ENCODE measurements around the gene SYNDIG1. TPM values are rescaled to one million over a fixed set of nuclear protein-coding genes. Genes with fewer than 3 reads are reported as not detected.

Gene SYNDIG1
- total and polyA plus RNA-seq, 2 donors (not counting 1 experiment from before 2014, with no cell fraction given) = not detected

- peaks cover 12% of the 10 kb centered on the region for H3K9me3 Mint-ChIP-seq (ENCODE audit: insufficient read depth)
- H3K27me3 ChIP-seq (replicated peaks in 1 of 4; ENCODE audit: control extremely low read depth in 1 of 4, control insufficient read depth in 3 of 4, insufficient read depth in 4 of 4, low read length in 3 of 4) = no peaks in the 10 kb centered on the region
- H3K4me2 ChIP-seq (replicated peaks; ENCODE audit: low read depth, low read length, poor library complexity, severe bottlenecking) = no peak overlapping the region
- ATAC-seq (ENCODE audit: low read depth) (no peak), DNase-seq (no peak)
- H3K79me2 ChIP-seq (ENCODE audit: control insufficient read depth, insufficient read depth, low read length) = no peaks in the 10 kb centered on the region
- H3K36me3 ChIP-seq (replicated peaks in 1 of 2; ENCODE audit: control extremely low read depth in 1 of 2, control insufficient read depth in 1 of 2, extremely low read depth in 1 of 2, insufficient read depth in 2 of 2, low read length in 1 of 2) = no peaks in the 10 kb centered on the region
- no peak overlapping the region for H3K4me3 Mint-ChIP-seq
- POLR2A ChIA-PET = no interaction called here
- intact Hi-C loops (cut with micrococcal nuclease) = no loop called here
- H3K9ac ChIP-seq (ENCODE audit: low read length) = no peak overlapping the region
- H3K27ac Mint-ChIP-seq = no peak overlapping the region
- no peaks in the 10 kb centered on the region for H3K4me1 ChIP-seq (ENCODE audit: control insufficient read depth in 2 of 2, insufficient read depth in 2 of 2, low read length in 2 of 2)
- no peak overlapping the region for H3K4me3 ChIP-seq (ENCODE audit: control extremely low read depth in 1 of 5, extremely low read depth in 1 of 5, insufficient read depth in 1 of 5, low read depth in 2 of 5, low read length in 4 of 5)
- H3K27me3 Mint-ChIP-seq = no peaks in the 10 kb centered on the region
- CTCF ChIA-PET = no interaction called here
- TF ChIP-seq EZH2 (IDR thresholded peaks at IDR 0.05; ENCODE audit: borderline replicate concordance, insufficient read depth, low read depth, low read length, poor library complexity, severe bottlenecking) = no peak
- TF ChIP-seq, protein P1, sequence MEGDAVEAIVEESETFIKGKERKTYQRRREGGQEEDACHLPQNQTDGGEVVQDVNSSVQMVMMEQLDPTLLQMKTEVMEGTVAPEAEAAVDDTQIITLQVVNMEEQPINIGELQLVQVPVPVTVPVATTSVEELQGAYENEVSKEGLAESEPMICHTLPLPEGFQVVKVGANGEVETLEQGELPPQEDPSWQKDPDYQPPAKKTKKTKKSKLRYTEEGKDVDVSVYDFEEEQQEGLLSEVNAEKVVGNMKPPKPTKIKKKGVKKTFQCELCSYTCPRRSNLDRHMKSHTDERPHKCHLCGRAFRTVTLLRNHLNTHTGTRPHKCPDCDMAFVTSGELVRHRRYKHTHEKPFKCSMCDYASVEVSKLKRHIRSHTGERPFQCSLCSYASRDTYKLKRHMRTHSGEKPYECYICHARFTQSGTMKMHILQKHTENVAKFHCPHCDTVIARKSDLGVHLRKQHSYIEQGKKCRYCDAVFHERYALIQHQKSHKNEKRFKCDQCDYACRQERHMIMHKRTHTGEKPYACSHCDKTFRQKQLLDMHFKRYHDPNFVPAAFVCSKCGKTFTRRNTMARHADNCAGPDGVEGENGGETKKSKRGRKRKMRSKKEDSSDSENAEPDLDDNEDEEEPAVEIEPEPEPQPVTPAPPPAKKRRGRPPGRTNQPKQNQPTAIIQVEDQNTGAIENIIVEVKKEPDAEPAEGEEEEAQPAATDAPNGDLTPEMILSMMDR (IDR thresholded peaks at IDR 0.05) = no peak
- H3K4me1 Mint-ChIP-seq = no peaks in the 10 kb centered on the region
- no peak overlapping the region for H3K27ac ChIP-seq (ENCODE audit: low read length in 2 of 2)
- no peak overlapping the region for H2AFZ ChIP-seq (ENCODE audit: insufficient read depth, low read depth, low read length, poor library complexity, severe bottlenecking)
- peaks cover 3 to 17% (median 9%) of the 10 kb centered on the region in 3 donors for H3K9me3 ChIP-seq (ENCODE audit: control extremely low read depth in 1 of 3, control insufficient read depth in 2 of 3, insufficient read depth in 1 of 3, low read length in 2 of 3)
- no peaks in the 10 kb centered on the region for H4K20me1 ChIP-seq (ENCODE audit: control insufficient read depth, insufficient read depth, low read length, poor library complexity, severe bottlenecking)
Observed at GRCh38 chr20:24598996-24599395, 129.6 kb downstream of the SYNDIG1 start.

DNA sequence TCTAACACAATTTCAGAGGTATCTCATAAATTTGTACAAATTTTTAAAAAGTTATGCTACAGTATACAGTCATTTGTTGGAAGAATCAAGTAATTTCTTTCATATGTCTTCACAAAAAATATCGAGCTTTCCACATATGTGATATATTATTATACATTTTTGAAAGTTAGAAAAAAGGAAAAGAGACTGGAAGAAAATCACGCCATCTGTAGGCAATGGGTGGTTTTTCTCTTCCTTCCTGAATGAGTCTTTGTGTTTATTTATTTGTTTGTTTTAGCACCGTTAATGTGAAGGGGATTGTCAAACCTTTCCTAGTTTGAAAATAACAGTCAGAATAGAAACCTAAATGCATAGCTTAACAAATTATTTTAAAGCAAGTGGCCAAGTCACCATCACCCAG is 130.6 kb downstream of the SYNDIG1 start:
- H3K9me3 Mint-ChIP-seq (ENCODE audit: insufficient read depth) = peaks cover 12% of the 10 kb centered on the region
- Histone ChIP-seq H4K20me1 (ENCODE audit: control insufficient read depth, insufficient read depth, low read length, poor library complexity, severe bottlenecking) (no peaks in the 10 kb centered on the region), H3K27ac (ENCODE audit: low read length in 2 of 2) (no peak overlapping the region), H3K9ac (ENCODE audit: low read length) (no peak overlapping the region), H3K36me3 (replicated peaks in 1 of 2; ENCODE audit: control extremely low read depth in 1 of 2, control insufficient read depth in 1 of 2, extremely low read depth in 1 of 2, insufficient read depth in 2 of 2, low read length in 1 of 2) (no peaks in the 10 kb centered on the region), H3K79me2 (ENCODE audit: control insufficient read depth, insufficient read depth, low read length) (no peaks in the 10 kb centered on the region), H3K4me2 (replicated peaks; ENCODE audit: low read depth, low read length, poor library complexity, severe bottlenecking) (no peak overlapping the region), H3K9me3 (ENCODE audit: control extremely low read depth in 1 of 3, control insufficient read depth in 2 of 3, insufficient read depth in 1 of 3, low read length in 2 of 3) (peaks cover 3 to 17% (median 9%) of the 10 kb centered on the region in 3 donors), H2AFZ (ENCODE audit: insufficient read depth, low read depth, low read length, poor library complexity, severe bottlenecking) (no peak overlapping the region), H3K4me3 (ENCODE audit: control extremely low read depth in 1 of 5, extremely low read depth in 1 of 5, insufficient read depth in 1 of 5, low read depth in 2 of 5, low read length in 4 of 5) (no peak overlapping the region), H3K4me1 (ENCODE audit: control insufficient read depth in 2 of 2, insufficient read depth in 2 of 2, low read length in 2 of 2) (no peaks in the 10 kb centered on the region), H3K27me3 (replicated peaks in 1 of 4; ENCODE audit: control extremely low read depth in 1 of 4, control insufficient read depth in 3 of 4, insufficient read depth in 4 of 4, low read length in 3 of 4) (no peaks in the 10 kb centered on the region)
- no peak for ATAC-seq (ENCODE audit: low read depth)
- no peak overlapping the region for H3K27ac Mint-ChIP-seq
- WGBS (ENCODE audit: insufficient coverage) = no CpG with 5 or more reads among the region's 3 CpGs
- H3K4me3 Mint-ChIP-seq = no peak overlapping the region
- POLR2A ChIA-PET = no interaction called here
- CTCF ChIA-PET = no interaction called here
- intact Hi-C loops (cut with micrococcal nuclease) = no loop called here
- no peak for TF ChIP-seq EZH2 (IDR thresholded peaks at IDR 0.05; ENCODE audit: borderline replicate concordance, insufficient read depth, low read depth, low read length, poor library complexity, severe bottlenecking)
- TF ChIP-seq, protein P1 (IDR thresholded peaks at IDR 0.05) = no peak
- no peaks in the 10 kb centered on the region for H3K4me1 Mint-ChIP-seq
- no peak for DNase-seq
- no peaks in the 10 kb centered on the region for H3K27me3 Mint-ChIP-seq
